CD4-positive, alpha-beta T cell treated with Interleukin-2 at 100 ng/mL for 4 hours (primary cell): ENCODE results near the gene PHKA2.

Source experiments
- DNase-seq: peaks from one replicate; pipeline ENCODE4 v3.0.0-alpha.2; 2020; ENCODE audit warnings: low spot score

Gene PHKA2

GRCh38 chrX:18887825-18888212, 96.1 kb downstream of the PHKA2 start:
- no peak for DNase-seq

- DNase-seq, result no peak
These were observed 96.6 kb downstream of the PHKA2 start for GRCh38 chrX:18887177-18887824.

- DNase-seq, result peak; percentile 32
These were observed 97.4 kb downstream of the PHKA2 start for GRCh38 chrX:18886344-18887161.

GRCh38 chrX:18886005-18886343, 97.9 kb downstream of the PHKA2 start:
- DNase-seq, result no peak

- peak; percentile 6 for DNase-seq
These were observed 98.4 kb downstream of the PHKA2 start for GRCh38 chrX:18885328-18886004.

GRCh38 chrX:18884916-18885315, 99.0 kb downstream of the PHKA2 start:
- DNase-seq, result no peak

- no peak for DNase-seq
These were observed 99.8 kb downstream of the PHKA2 start for GRCh38 chrX:18883961-18884765.

- no peak for DNase-seq
These were observed 100.5 kb downstream of the PHKA2 start for GRCh38 chrX:18883234-18883960.

GRCh38 chrX:18879144-18879543, 104.8 kb downstream of the PHKA2 start:
- DNase-seq, result no peak

- no peak for DNase-seq
These were observed 106.4 kb downstream of the PHKA2 start for GRCh38 chrX:18877469-18877868.

- DNase-seq, result no peak
These were observed 108.5 kb downstream of the PHKA2 start for GRCh38 chrX:18875256-18875878.

- no peak for DNase-seq
These were observed 109.2 kb downstream of the PHKA2 start for GRCh38 chrX:18874560-18875255.

- no peak for DNase-seq
These were observed 110.1 kb downstream of the PHKA2 start for GRCh38 chrX:18873836-18874235.

GRCh38 chrX:18873189-18873791, 110.6 kb downstream of the PHKA2 start:
- DNase-seq, result no peak

- DNase-seq, result no peak
These were observed 111.3 kb downstream of the PHKA2 start for GRCh38 chrX:18872621-18873020.

- no peak for DNase-seq
These were observed 111.9 kb downstream of the PHKA2 start for GRCh38 chrX:18871970-18872369.

- no peak for DNase-seq
These were observed 112.6 kb downstream of the PHKA2 start for GRCh38 chrX:18871161-18871890.

GRCh38 chrX:18864390-18864920, 119.5 kb downstream of the PHKA2 start:
- no peak for DNase-seq

- no peak for DNase-seq
These were observed 122.4 kb downstream of the PHKA2 start for GRCh38 chrX:18861511-18861910.
